Stimulated activated CD4-positive, alpha-beta T cell treated with anti-CD3 and anti-CD28 coated beads, Interleukin-4, amount 100 ng/mL, for 1 hour (primary cell): Measurements from ENCODE around the gene TMC1.

Source experiments
- DNase-seq: peaks from one replicate; pipeline ENCODE4 v3.0.0-alpha.2; 2020

The TMC1 gene

GRCh38 chr9:72882117-72882775 lies 360.8 kb downstream of the TMC1 start:
- DNase-seq, result no peak

- no peak for DNase-seq
Measured at GRCh38 chr9:72883875-72884274, 362.5 kb downstream of the TMC1 start.

GRCh38 chr9:72884508-72884907 lies 363.1 kb downstream of the TMC1 start:
- DNase-seq, result no peak
